ENCODE measurements around the gene DNAH6.

- TF ChIP-seq ZNF274 (IDR thresholded peaks at IDR 0.05; ENCODE audit: low read depth, low read length), result no peak
- no peak for TF ChIP-seq YY1 (IDR thresholded peaks at IDR 0.05; ENCODE audit: insufficient read depth, insufficient read length)
Measured at GRCh38 chr2:84807063-84807485, 290.8 kb downstream of the DNAH6 start.

All from NT2/D1 (cell line).